ENCODE measurements around the gene ERC2.

Gene ERC2

DNA sequence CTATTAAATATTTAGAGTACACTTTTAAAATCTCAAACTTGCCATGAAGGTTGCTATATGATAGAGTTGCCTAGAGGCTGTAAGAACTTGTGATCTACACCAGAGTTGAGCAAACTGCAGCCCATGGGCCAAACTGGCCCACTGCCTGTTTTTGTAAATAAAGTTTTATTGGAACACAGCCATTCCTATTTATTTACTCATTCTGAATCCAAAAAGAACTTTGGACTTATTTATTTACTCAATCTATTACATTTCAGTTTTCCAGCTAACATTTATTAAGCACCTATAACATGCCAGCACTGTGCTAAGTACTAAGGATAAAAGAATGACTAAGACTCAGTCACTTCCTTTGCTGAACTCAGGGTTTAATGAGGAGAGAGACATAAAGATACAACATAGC lies 403.6 kb downstream of the ERC2 start:
- no peak for DNase-seq (ENCODE audit: low read depth)
- TF ChIP-seq POLR2A (IDR thresholded peaks at IDR 0.05; ENCODE audit: extremely low read depth, insufficient read length) (no peak), MYC (IDR thresholded peaks at IDR 0.05; ENCODE audit: low read depth, low read length) (no peak)
- TF ChIP-seq, protein P1, sequence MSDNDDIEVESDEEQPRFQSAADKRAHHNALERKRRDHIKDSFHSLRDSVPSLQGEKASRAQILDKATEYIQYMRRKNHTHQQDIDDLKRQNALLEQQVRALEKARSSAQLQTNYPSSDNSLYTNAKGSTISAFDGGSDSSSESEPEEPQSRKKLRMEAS (IDR thresholded peaks at IDR 0.05; ENCODE audit: low read depth, low read length) = no peak
- TF ChIP-seq, protein P2, sequence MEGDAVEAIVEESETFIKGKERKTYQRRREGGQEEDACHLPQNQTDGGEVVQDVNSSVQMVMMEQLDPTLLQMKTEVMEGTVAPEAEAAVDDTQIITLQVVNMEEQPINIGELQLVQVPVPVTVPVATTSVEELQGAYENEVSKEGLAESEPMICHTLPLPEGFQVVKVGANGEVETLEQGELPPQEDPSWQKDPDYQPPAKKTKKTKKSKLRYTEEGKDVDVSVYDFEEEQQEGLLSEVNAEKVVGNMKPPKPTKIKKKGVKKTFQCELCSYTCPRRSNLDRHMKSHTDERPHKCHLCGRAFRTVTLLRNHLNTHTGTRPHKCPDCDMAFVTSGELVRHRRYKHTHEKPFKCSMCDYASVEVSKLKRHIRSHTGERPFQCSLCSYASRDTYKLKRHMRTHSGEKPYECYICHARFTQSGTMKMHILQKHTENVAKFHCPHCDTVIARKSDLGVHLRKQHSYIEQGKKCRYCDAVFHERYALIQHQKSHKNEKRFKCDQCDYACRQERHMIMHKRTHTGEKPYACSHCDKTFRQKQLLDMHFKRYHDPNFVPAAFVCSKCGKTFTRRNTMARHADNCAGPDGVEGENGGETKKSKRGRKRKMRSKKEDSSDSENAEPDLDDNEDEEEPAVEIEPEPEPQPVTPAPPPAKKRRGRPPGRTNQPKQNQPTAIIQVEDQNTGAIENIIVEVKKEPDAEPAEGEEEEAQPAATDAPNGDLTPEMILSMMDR (IDR thresholded peaks at IDR 0.05; ENCODE audit: low read depth, low read length) = no peak

DNA sequence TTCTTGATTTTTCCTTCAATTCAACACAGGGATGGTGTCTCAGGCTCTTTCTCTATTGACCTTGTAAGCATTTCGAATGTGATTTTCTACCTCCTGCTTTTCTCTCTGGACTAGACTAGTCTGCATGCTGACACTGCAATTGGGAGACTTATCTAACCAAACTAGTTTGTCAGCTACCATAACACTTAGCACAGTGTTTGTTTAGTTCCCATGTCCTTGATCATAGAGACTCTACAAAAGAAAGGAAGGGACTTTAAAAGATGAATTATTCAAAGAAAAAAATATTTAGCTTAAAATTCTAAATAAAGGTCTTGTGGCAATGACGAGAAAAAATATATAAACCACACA lies 407.0 kb downstream of the ERC2 start:
- no peak for DNase-seq (ENCODE audit: low read depth)
- TF ChIP-seq POLR2A (IDR thresholded peaks at IDR 0.05; ENCODE audit: extremely low read depth, insufficient read length) (no peak), MYC (IDR thresholded peaks at IDR 0.05; ENCODE audit: low read depth, low read length) (no peak)
- TF ChIP-seq, protein P1 (IDR thresholded peaks at IDR 0.05; ENCODE audit: low read depth, low read length) = no peak
- TF ChIP-seq, protein P2 (IDR thresholded peaks at IDR 0.05; ENCODE audit: low read depth, low read length) = no peak

More for the DNA sequence above, 403.6 kb downstream of the ERC2 start:
- H3K4me3 ChIP-seq (ENCODE audit: low read depth, low read length) = no peak overlapping the region

DNA sequence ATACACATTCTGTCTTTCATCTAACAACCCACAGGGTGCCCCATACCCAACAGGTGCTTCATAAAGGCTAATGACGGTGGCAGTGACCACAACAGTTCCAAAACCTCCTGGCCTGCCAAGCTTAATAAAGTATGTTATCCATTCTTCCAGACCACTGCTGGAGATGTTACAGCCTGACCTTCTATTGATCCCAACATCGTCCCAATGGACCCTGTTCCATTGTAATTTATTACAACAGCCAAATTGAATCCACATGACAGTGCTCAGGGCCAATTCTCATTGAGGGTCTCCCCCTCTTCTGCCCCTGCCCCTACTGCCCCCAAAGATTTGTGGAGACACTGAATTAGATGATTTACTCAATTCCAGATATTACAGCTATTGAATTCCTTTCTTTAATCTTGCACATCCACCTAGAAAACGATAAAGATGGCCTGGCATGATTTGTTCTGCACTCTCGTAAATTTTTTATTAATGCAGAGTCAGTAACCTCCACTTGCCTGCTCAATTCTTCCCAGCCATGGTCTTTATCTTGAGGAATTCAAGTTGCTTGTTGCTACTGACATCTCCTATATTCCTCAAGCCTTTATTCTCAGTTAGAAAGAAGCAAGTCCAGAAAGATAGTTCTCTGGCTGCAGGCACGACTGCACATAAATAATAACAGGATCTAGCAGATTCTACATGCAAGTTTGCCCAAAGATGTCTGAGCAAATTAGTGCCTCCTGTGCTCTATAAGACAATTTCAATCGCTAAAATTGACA lies 407.6 kb downstream of the ERC2 start:
- no peak for DNase-seq (ENCODE audit: low read depth)
- H3K4me3 ChIP-seq (ENCODE audit: low read depth, low read length) = no peak overlapping the region
- no peak for TF ChIP-seq POLR2A (IDR thresholded peaks at IDR 0.05; ENCODE audit: extremely low read depth, insufficient read length)
- no peak for TF ChIP-seq MYC (IDR thresholded peaks at IDR 0.05; ENCODE audit: low read depth, low read length)
- TF ChIP-seq, protein P1 (IDR thresholded peaks at IDR 0.05; ENCODE audit: low read depth, low read length) = no peak
- TF ChIP-seq, protein P2 (IDR thresholded peaks at IDR 0.05; ENCODE audit: low read depth, low read length) = no peak

More for the DNA sequence above, 407.0 kb downstream of the ERC2 start:
- no peak overlapping the region for H3K4me3 ChIP-seq (ENCODE audit: low read depth, low read length)

DNA sequence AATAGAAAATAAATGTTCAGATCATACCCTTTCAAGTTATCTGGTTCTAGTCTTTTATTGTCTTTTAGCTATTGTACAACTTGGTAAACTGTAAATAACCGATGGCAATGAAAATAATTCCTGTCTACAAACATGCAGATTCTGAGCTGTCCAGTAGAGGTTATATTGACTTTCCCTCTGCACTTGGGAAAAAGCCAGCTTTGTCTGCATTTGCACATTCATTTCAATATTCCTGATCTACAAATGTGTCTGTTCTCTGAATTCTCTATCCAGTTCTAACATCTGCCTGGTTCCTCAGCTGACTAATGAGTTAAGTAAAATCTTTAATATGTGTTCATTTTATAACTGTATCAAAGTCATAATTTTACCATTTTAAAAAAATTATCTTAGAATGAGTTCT lies 408.5 kb downstream of the ERC2 start:
- TF ChIP-seq, protein P1 (IDR thresholded peaks at IDR 0.05; ENCODE audit: low read depth, low read length) = no peak
- TF ChIP-seq MYC (IDR thresholded peaks at IDR 0.05; ENCODE audit: low read depth, low read length) (no peak), POLR2A (IDR thresholded peaks at IDR 0.05; ENCODE audit: extremely low read depth, insufficient read length) (no peak)
- TF ChIP-seq, protein P2 (IDR thresholded peaks at IDR 0.05; ENCODE audit: low read depth, low read length) = no peak
- DNase-seq (ENCODE audit: low read depth) = no peak
- no peak overlapping the region for H3K4me3 ChIP-seq (ENCODE audit: low read depth, low read length)

DNA sequence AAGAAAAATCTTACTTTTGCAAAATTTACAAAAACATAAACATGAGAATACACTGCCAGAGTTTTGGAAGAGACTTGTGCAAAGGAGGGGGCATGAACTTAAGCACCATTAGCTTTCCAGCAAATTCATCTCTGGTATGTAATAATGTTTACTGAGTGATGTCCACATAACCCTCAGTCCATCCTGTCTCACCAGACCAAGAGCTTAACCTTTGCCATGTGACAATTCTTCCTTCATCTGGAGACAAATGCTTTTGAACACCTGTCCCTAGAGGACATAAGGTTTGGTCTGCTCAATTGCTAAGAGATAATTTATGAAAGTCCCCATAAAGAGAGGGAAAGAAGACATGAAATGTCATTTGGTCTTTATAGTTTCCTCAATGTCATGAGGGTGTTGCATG lies 412.3 kb downstream of the ERC2 start:
- peak; percentile 12 for DNase-seq (ENCODE audit: low read depth)
- H3K4me3 ChIP-seq (ENCODE audit: low read depth, low read length) = no peak overlapping the region

More for the DNA sequence above, 412.3 kb downstream of the ERC2 start:
- TF ChIP-seq POLR2A (IDR thresholded peaks at IDR 0.05; ENCODE audit: extremely low read depth, insufficient read length) = no peak
- TF ChIP-seq, protein P1 (IDR thresholded peaks at IDR 0.05; ENCODE audit: low read depth, low read length) = no peak
- TF ChIP-seq, protein P2 (IDR thresholded peaks at IDR 0.05; ENCODE audit: low read depth, low read length) = no peak

Data from NB4 (cell line).